ENCODE measurements around the gene MEGF11.
A peak's percentile ranks its signal among the peaks of the same experiment; 100 is the strongest.

- TF ChIP-seq, protein P1, sequence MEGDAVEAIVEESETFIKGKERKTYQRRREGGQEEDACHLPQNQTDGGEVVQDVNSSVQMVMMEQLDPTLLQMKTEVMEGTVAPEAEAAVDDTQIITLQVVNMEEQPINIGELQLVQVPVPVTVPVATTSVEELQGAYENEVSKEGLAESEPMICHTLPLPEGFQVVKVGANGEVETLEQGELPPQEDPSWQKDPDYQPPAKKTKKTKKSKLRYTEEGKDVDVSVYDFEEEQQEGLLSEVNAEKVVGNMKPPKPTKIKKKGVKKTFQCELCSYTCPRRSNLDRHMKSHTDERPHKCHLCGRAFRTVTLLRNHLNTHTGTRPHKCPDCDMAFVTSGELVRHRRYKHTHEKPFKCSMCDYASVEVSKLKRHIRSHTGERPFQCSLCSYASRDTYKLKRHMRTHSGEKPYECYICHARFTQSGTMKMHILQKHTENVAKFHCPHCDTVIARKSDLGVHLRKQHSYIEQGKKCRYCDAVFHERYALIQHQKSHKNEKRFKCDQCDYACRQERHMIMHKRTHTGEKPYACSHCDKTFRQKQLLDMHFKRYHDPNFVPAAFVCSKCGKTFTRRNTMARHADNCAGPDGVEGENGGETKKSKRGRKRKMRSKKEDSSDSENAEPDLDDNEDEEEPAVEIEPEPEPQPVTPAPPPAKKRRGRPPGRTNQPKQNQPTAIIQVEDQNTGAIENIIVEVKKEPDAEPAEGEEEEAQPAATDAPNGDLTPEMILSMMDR (IDR thresholded peaks at IDR 0.05): no peak
- TF ChIP-seq POLR2A (IDR thresholded peaks at IDR 0.05): peak in 1 of 4 donors; percentile 33
These were observed 383.3 kb downstream of the MEGF11 start for GRCh38 chr15:65869954-65870871.
